K562 (cell line): Measurements from ENCODE around the gene HJV. TPM values are rescaled to one million over a fixed set of nuclear protein-coding genes. Genes with fewer than 3 reads are reported as not detected.

Source experiments
- ADNP ChIP-seq: fragments of 200-800 bp; sonication (Bioruptor generic); IDR thresholded peaks from 2 replicates; pipeline ENCODE4 v1.6.1; 2016; ENCODE audit warnings: missing genetic modification characterization, missing compliant biosample characterization
- DNMT1 ChIP-seq: fragments of 450-650 bp; IDR thresholded peaks from 2 replicates; pipeline ENCODE4 v1.6.1; 2016; ENCODE audit warnings: antibody characterized with exemption, mild to moderate bottlenecking
- GABPA ChIP-seq: fragments of 200-800 bp; sonication (Bioruptor generic); conservative IDR thresholded peaks from 2 replicates; pipeline ENCODE4 v1.6.1; 2016; ENCODE audit warnings: low read depth, missing genetic modification characterization, missing compliant biosample characterization
- GABPB1 ChIP-seq: sonication (generic); formaldehyde crosslinking; IDR thresholded peaks from 2 replicates; pipeline ENCODE4 v1.8.0; 2022; ENCODE audit warnings: mild to moderate bottlenecking, missing genetic modification reagents
- GTF2A2 ChIP-seq: IDR thresholded peaks from 2 replicates; pipeline ENCODE4 v1.6.1; 2016; ENCODE audit warnings: mild to moderate bottlenecking, missing genetic modification characterization, missing compliant biosample characterization
- HDAC3 ChIP-seq: fragments of 450-650 bp; IDR thresholded peaks from 2 replicates; pipeline ENCODE4 v1.6.1; 2018; ENCODE audit warnings: borderline replicate concordance, mild to moderate bottlenecking, moderate library complexity; ENCODE audit not compliant: partially characterized antibody
- HMG20A ChIP-seq: fragments of 450-650 bp; formaldehyde crosslinking; conservative IDR thresholded peaks from 2 replicates; pipeline ENCODE4 v1.4.0; 2020; ENCODE audit warnings: mild to moderate bottlenecking, mixed read lengths
- HNRNPLL ChIP-seq: fragments of 200-400 bp; formaldehyde crosslinking; IDR thresholded peaks from 2 replicates; pipeline ENCODE4 v1.6.1; 2017; ENCODE audit warnings: low read length, low read depth, mild to moderate bottlenecking; ENCODE audit not compliant: poor library complexity, severe bottlenecking
- KAT7 ChIP-seq: sonication (generic); formaldehyde crosslinking; IDR thresholded peaks from 2 replicates; pipeline ENCODE4 v1.8.0; 2022; ENCODE audit warnings: missing genetic modification reagents, mild to moderate bottlenecking, borderline replicate concordance
- MCM7 ChIP-seq, 2 experiments: fragments of 450-650 bp; IDR thresholded peaks; 2 replicates each; pipeline ENCODE4 v1.6.1; 2016 to 2018
- MYNN ChIP-seq, 2 experiments: sonication (generic); formaldehyde crosslinking in 1 of 2; IDR thresholded peaks; 2 replicates each; pipeline versions ENCODE4 v1.5.0 to v1.6.1; 2016 to 2020; ENCODE audit warnings: antibody characterized with exemption in 1 of 2, missing genetic modification reagents in 1 of 2
- NCOA1 ChIP-seq: fragments of 450-650 bp; IDR thresholded peaks from 2 replicates; pipeline ENCODE4 v1.6.1; 2016; ENCODE audit warnings: low read depth
- NFIX ChIP-seq: fragments of 250-450 bp; sonication (Bioruptor Pico); IDR thresholded peaks from 2 replicates; pipeline ENCODE4 v1.4.0; 2020; ENCODE audit warnings: low read depth, mild to moderate bottlenecking, moderate library complexity
- PHTF2 ChIP-seq: fragments of 250-450 bp; sonication (Bioruptor Pico); IDR thresholded peaks from 2 replicates; pipeline ENCODE4 v1.5.0; 2021; ENCODE audit warnings: mild to moderate bottlenecking
- POLR3A ChIP-seq: IDR thresholded peaks from 2 replicates; pipeline ENCODE4 v1.6.1; 2011; ENCODE audit warnings: borderline replicate concordance, mild to moderate bottlenecking, moderate library complexity; ENCODE audit not compliant: insufficient read length, insufficient read depth; ENCODE audit errors: extremely low read depth
- RBM22 ChIP-seq: fragments of 200-400 bp; formaldehyde crosslinking; IDR thresholded peaks from 2 replicates; pipeline ENCODE4 v1.6.1; 2018; ENCODE audit warnings: low read length, low read depth; ENCODE audit not compliant: poor library complexity, severe bottlenecking
- RBM39 ChIP-seq: fragments of 200-400 bp; formaldehyde crosslinking; optimal IDR thresholded peaks from 2 replicates; pipeline ENCODE3; 2018; ENCODE audit warnings: low read depth, low read length
- RNF219 ChIP-seq: fragments of 250-450 bp; sonication (Bioruptor Pico); IDR thresholded peaks from 2 replicates; pipeline ENCODE4 v1.5.0; 2022; ENCODE audit warnings: mild to moderate bottlenecking
- SETDB1 ChIP-seq: IDR thresholded peaks from one replicate; pipeline ENCODE4 v1.6.1; 2012; ENCODE audit warnings: low read length, control low read depth, inconsistent platforms
- TAF7 ChIP-seq: fragments of 450-650 bp; IDR thresholded peaks from 2 replicates; pipeline ENCODE4 v1.6.1; 2016; ENCODE audit warnings: missing genetic modification characterization, missing compliant biosample characterization
- TCF15 ChIP-seq: fragments of 250-450 bp; sonication (Bioruptor Pico); IDR thresholded peaks from 2 replicates; pipeline ENCODE4 v1.8.0; 2022; ENCODE audit warnings: moderate library complexity, mild to moderate bottlenecking, inconsistent platforms
- XRCC4 ChIP-seq: IDR thresholded peaks from one replicate; pipeline ENCODE4 v1.6.1; 2011; ENCODE audit not compliant: insufficient read depth, insufficient read length; ENCODE audit errors: extremely low read depth
- ZFP36 ChIP-seq: fragments of 150-350 bp; IDR thresholded peaks from 2 replicates; pipeline ENCODE4 v1.6.1; 2018; ENCODE audit warnings: low read length, low read depth; ENCODE audit not compliant: partially characterized antibody
- ZNF124 ChIP-seq: sonication (generic); formaldehyde crosslinking; IDR thresholded peaks from 2 replicates; pipeline ENCODE4 v1.8.1; 2022; ENCODE audit warnings: missing genetic modification reagents
- ZNF232 ChIP-seq: sonication (generic); formaldehyde crosslinking; IDR thresholded peaks from 2 replicates; pipeline ENCODE4 v1.8.0; 2022; ENCODE audit warnings: mild to moderate bottlenecking, missing genetic modification reagents
- ZNF3 ChIP-seq: fragments of 250-450 bp; sonication (Bioruptor Pico); IDR thresholded peaks from 2 replicates; pipeline ENCODE4 v1.5.0; 2021; ENCODE audit warnings: mild to moderate bottlenecking, moderate library complexity
- ZNF324 ChIP-seq: fragments of 250-450 bp; sonication (Bioruptor Pico); IDR thresholded peaks from 2 replicates; pipeline ENCODE4 v1.4.0; 2020; ENCODE audit warnings: mild to moderate bottlenecking
- ZNF589 ChIP-seq: fragments of 200-800 bp; sonication (Bioruptor generic); IDR thresholded peaks from 2 replicates; pipeline ENCODE4 v1.6.1; 2016; ENCODE audit warnings: low read depth, missing genetic modification characterization, missing compliant biosample characterization
- ZNF644 ChIP-seq: fragments of 200-800 bp; sonication (Bioruptor generic); IDR thresholded peaks from 2 replicates; pipeline ENCODE4 v1.6.1; 2016; ENCODE audit warnings: low read depth, missing genetic modification characterization, missing compliant biosample characterization
- ZNF79 ChIP-seq: fragments of 250-450 bp; sonication (Bioruptor Pico); IDR thresholded peaks from 2 replicates; pipeline ENCODE4 v1.4.0; 2020; ENCODE audit warnings: low read depth, mild to moderate bottlenecking, moderate library complexity
- polyA plus RNA-seq, 8 experiments: library from polyadenylated mRNA; depleted of rRNA in 4 of 8; stranded (reverse) in 5 of 8; unstranded in 3 of 8; fragments of >200 nt; fragmentation: Nextera tagmentation in 2 of 8; fragmentation: Illumina TruSeq in 1 of 8; extraction: Ambion mirVana in 2 of 8; extraction: Trizol in 1 of 8; gene quantifications; 2 replicates each; pipeline versions ENCODE4 v1.2.1 to v1.2.3, GENCODE V29; 2011 to 2014; ENCODE audit warnings: inconsistent platforms in 1 of 8, missing spikeins in 1 of 8
- total RNA-seq, 7 experiments: library from RNA; depleted of rRNA in 6 of 7; stranded (reverse); fragments of >200 nt in 6 of 7; fragmentation: Illumina TruSeq in 2 of 7; extraction: Trizol in 2 of 7; gene quantifications; 2 replicates each; pipeline versions ENCODE4 v1.2.1 to v1.2.3, GENCODE V29; 2011 to 2021; ENCODE audit warnings: low replicate concordance in 1 of 7

HJV gene
- total and polyA plus RNA-seq, 9 of the 15 experiments (the other 6 are each of a cell fraction or from before 2014, with no cell fraction given) = 1.0 to 6.6 (median 2.4) TPM

- no peak for TF ChIP-seq XRCC4
- peak; percentile 37 for TF ChIP-seq ZFP36
- no peak for TF ChIP-seq NFIX (CRISPR knock-in tag)
- TF ChIP-seq DNMT1 = no peak
- TF ChIP-seq POLR3A = no peak
- TF ChIP-seq RBM39 = no peak
- TF ChIP-seq KAT7 (CRISPR knock-in tag) = no peak
- peak; percentile 96 for TF ChIP-seq NCOA1
- no peak for TF ChIP-seq MYNN (IDR thresholded peaks at IDR 0.05)
- TF ChIP-seq MYNN (CRISPR knock-in tag; IDR thresholded peaks at IDR 0.05) = no peak
- TF ChIP-seq MCM7 (IDR thresholded peaks at IDR 0.05) = peak in 1 of 2 experiments; percentile 100; a peak in 2 of 4 replicates
- TF ChIP-seq ZNF3 = no peak
- peak; percentile 50 for TF ChIP-seq HNRNPLL
- TF ChIP-seq GABPA (tag) = no peak
- TF ChIP-seq ADNP = no peak
- TF ChIP-seq PHTF2 (CRISPR knock-in tag) = no peak
- TF ChIP-seq ZNF124 (CRISPR knock-in tag) = no peak
- no peak for TF ChIP-seq ZNF79 (CRISPR knock-in tag)
- TF ChIP-seq GTF2A2 (tag) = peak; percentile 75
- peak; percentile 93 for TF ChIP-seq HDAC3
- no peak for TF ChIP-seq HMG20A (CRISPR knock-in tag)
- TF ChIP-seq TCF15 (CRISPR knock-in tag) = no peak
- TF ChIP-seq ZNF324 (CRISPR knock-in tag) = no peak
- no peak; the same call in 1 of the 2 replicates for TF ChIP-seq ZNF232 (CRISPR knock-in tag)
- TF ChIP-seq ZNF589 = peak; percentile 72; the same call in 1 of the 2 replicates
- no peak for TF ChIP-seq ZNF644 (tag)
- no peak for TF ChIP-seq RBM22
- peak; percentile 74 for TF ChIP-seq TAF7
- peak; percentile 73 for TF ChIP-seq SETDB1
- TF ChIP-seq RNF219 = no peak
- TF ChIP-seq GABPB1 (CRISPR knock-in tag) = peak; percentile 66; the same call in 1 of the 2 replicates
Measured at GRCh38 chr1:145996433-145997015, 25.0 kb downstream of the HJV start, which contains the start of gene TXNIP (continued).
